Measurements from ENCODE around the gene RAB11A.
A peak's percentile ranks its signal among the peaks of the same experiment; 100 is the strongest.

DNA sequence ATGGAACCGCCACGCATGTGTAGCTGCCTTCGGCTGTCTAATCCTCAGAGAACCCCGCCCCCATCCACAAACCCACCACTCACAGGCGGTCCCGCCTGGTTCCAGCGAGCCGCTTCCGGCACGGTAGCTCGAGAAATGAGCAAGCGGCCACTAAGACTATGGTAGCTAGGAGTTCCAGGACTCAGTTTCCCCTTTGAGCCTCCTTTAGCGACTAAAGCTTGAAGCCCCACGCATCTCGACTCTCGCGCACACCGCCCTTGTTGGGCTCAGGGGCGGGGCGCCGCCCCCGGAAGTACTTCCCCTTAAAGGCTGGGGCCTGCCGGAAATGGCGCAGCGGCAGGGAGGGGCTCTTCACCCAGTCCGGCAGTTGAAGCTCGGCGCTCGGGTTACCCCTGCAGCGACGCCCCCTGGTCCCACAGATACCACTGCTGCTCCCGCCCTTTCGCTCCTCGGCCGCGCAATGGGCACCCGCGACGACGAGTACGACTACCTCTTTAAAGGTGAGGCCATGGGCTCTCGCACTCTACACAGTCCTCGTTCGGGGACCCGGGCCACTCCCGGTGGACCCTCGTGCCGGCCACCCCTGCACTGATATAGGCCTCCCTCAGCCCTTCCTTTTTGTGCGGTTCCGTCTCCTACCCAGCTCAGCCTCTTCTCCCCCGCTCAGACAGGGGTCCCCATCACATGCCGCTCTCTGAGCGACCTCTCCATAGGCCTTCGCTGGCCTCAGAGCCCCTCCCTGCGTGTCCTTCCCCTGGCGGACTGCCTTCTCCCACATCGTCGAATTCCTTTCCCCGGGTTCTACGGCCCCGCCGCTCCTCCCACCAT lies at the start of gene RAB11A:
- TF ChIP-seq SMAD2 (IDR thresholded peaks at IDR 0.05; ENCODE audit: low read depth, low read length) (no peak), XRCC5 (IDR thresholded peaks at IDR 0.05; ENCODE audit: low read depth, low read length) (0 out of 2 replicates have a peak, but pooled peaks have one; percentile 24)

Data from K562 (cell line).